T-helper 2 cell treated with Interferon-gamma antibody and Interleukin-4, amounts not matched to agents 100 ng/mL and 5 ng/mL, for 36 hours (primary cell): ENCODE data around the gene DBH. TPM values are rescaled to one million over a fixed set of nuclear protein-coding genes. Genes with fewer than 3 reads are reported as not detected.

Experiments used
- intact Hi-C: fragments of 100-400 bp; cut with micrococcal nuclease; formaldehyde crosslinking; loops from one replicate; pipeline ENCODE4 v1.15.1; 2023
- total RNA-seq: library from RNA; stranded (reverse); gene quantifications from 2 replicates; pipeline ENCODE4 v1.2.3, GENCODE V29; 2022

DBH gene
- total RNA-seq, 1 donor from 2014 or later: not detected

DNA sequence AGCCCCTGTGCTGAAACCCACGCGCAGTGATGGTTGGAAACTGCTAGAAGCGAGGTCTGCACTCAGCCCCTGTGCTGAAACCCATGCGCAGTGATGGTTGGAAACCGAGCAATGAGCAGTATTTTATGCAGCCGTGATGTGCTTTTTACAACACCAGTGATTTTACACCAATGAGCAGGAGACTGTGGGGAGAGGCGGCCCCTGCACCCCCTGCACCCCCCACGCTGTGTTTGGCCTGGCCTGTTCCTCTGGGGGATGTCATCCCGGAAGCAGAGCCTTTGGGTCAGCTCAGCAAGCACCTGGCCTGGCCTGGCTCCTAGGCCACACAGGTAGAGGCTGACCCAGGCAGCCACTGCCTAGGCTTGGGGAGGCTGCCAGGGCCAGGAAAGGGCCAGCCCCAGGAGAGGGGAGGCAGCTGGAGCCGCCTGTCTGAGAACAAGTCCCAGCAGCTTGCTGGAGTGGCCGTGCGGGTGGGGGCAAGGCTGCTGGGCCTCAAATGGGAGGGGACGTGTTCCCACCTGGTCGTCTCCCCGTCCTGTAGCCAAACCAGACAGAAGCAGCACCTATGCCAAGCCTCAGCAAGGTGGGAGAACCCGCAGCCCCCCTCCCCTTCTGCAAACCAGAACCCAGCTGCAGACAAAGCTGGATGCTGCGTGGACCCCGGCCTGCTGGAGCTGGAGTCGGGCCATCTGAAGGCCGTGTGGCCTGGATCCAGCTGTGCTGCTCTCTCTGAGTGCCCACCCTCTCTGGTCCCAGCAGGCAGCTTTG is 46.8 kb downstream of the DBH start:
- intact Hi-C loops: no loop called here

DNA sequence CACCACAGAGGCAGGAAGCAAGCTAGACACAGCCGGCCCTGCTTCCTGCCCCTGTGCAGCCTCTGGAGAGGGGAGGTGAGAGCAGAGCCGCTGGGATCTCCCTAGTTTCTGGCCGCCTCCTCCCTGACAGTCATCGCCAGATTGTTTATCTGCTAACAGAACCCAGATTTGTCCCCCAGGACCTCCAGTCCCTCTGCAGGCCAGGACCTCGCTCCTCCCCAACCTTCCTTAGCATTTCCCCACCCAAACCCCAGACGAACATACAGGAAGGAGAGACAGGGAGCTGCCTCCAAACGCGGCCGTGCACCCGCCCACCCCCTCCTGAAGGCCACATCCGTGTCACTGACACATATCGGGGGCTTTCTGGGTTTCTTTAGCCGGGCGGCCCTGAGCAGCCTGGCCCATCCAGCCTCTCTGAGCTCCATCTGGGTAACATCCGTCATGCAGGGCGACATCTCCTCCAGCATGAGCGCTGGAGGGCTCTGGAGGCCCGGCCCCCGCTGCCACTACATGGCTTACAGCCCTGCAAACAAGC is 47.5 kb downstream of the DBH start:
- intact Hi-C loops: no loop called here

DNA sequence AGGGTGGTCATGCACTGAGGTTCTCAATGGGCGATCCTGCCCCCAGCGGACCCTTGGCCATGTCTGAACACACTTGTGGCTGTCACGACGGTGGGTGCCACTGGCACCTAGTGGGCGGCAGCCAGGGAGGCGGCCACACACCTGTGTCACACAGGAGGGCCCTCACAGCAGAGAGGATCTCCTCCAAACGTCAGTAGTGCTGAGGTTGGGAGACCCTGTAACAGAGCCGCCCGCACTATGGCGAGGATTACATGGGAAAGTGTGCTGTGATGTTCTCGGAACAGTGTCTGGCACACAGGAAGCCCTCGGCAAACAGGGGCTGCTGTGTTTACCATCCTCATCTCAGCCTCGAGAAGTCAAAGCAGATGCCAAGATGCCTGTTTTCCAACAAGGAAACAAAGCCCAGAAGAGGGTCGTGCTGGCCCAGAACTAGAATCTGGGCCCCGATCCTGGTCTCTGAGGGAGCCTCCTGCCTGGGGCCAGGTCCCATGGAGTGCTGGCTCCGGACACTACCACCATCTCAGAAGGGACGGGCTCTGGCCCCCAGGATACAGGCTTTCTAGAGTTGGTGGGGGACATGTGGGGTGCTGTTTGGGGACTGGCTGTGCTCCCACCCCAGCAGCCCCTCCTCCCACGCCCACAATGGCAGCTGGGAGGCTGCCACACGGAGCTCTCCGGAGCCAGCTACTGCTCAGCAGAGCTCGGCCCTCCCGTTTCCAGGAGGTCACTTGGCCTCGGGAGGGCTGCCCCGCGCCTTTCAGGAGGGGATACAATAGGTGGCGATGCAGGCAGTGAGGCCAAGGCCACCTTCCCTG is 48.2 kb downstream of the DBH start:
- intact Hi-C loops: no loop called here

DNA sequence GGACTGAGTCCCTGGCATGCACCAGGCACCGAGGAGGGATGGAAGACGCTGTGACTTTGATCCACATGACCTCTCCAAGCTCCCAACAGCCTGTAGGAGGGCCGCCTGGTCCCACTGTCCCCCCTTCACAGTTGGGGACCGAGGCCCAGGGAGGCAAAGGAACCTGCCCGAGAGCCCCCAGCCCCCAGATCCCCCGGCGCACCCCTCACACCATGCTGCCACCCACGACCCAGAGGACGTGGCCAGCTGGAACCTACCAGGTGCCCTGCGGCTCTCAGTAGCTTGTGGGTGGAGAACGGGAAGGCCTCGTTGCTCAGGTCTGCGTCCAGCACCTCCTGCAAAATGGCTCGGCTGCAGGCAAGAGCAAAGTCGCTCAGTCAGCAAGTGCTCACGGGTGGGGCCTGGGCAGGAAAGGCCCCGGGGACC is 48.8 kb downstream of the DBH start:
- intact Hi-C loops: no loop called here

DNA sequence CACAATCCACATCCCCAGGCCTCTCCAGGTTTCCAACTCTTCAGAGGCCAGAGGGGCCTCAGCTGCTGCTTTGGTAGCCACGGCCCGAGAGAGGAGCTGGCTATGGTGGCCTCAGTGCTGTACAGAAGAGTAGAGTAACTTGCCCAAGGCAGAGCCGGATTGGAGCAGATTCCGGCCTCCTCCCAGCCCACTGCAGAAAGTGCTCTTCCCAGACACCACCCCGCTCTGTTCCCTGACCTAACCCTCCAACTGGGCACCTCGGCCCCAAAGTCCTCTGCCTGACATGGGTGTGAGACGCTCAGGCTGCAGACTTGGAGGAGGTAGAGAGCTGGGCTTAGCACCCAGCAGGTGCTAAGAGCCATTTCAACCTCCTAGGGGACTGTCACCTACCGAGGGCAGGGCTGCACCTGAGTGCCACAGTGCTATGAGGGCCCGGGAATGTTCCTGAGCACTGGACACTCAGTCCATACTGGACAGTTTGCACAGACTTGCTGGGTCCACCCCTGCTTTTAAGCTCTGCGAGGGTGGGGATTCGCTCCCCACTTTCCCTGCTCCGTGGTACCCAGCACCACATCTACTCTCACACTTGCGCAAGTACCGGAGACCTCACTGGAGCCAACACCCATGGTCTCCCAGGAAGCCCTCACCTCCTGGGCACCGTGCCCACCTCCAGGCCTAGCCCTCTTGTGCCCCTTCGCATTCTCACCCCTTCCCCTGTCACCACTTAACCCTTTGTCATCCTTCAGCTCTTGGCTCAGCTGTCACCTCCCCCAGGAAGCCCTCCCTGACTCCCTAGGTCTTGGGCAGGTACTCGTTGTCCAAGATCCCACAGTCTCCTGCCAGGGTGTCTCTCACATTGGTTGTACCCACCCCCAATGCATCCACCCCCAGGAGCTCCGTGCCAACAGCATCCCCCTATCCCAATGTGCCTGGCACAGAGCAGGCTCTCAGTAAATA is 49.8 kb downstream of the DBH start:
- intact Hi-C loops: no loop called here

DNA sequence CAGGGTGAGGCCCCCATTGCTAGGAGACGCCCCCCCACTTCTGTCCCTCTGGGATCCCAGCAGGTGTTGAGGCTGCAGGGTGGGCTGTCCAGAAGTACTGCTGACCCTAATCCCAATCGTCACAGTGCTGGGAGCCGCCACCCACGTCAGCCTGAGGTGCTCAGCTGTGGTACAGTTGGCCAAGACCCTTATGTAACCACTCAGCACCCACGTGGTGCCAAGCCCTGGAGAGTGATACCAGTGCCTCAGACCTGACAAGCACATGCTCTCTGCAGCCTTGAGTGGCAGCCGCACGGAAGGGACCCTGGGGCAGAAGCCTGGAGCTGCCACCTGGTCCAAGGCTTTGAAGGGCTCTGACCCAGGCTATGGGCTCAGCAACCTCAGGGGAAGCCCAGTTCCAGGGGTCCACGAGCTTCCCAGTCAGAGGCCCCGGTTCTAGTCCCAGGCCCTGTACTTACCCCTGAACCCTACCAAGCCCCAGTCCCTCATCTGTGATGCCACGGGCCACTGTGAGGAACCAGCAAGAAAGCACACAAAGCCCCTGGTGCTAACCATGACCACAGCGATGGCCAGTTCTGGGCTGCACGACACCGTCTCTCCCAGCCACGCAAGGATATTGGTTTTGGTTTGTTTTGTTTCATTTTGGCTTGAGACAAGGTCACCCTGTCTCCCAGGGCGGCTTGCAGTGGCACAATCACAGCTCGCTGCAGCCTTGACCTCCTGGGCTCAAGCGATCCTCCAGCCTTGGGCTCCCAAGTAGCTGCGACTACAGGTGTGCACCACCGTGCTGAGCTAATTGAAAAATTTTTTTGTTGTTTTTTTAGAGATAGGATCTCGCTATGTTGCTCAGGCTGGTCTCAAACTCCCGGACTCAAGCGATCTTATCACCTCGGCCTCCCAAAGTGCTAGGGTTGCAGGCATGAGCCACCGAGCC is 50.7 kb downstream of the DBH start:
- intact Hi-C loops: no loop called here

DNA sequence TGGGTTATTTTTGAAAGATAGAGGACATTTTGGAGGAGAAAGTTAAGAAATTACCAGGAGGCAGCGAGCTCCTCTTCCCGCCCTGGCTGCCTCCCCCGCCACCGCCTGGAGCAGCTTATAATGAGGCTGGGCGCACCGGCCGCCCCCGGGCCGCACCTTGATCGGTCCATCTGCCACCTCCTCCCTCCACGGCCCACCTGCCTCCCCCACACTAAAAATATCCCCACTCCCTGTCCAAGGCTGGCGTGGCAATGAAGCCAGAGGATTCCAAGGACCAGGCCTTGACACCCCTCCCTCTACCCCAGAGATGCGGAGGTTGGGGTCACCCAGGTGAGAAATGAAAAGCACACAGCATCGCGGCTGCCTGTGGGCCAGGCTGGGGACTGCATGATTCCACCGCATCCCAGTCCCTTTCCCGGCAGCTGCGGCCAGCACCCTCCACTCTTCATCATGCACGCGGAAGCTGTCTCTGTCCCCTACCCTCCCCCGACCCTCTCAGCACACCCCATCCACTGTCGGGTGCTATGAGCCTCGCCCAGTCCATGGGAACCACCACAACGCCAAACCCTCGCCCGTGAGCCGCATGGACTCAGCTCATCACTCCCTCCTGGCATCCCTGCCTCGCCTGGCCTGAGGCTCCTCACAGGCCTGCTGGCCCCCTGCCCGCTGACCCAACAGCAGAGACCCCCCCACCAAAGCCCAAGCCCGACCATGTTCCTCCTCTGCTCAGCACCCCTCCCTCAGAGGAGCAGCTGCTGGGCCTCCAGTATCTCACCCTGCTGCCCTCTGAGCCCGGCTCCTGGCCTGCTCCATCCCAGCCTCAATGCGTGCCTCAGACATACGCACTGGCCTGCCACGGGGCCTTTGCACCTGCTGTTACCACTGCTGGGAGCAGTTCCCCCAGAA is 51.9 kb downstream of the DBH start:
- intact Hi-C loops: no loop called here

DNA sequence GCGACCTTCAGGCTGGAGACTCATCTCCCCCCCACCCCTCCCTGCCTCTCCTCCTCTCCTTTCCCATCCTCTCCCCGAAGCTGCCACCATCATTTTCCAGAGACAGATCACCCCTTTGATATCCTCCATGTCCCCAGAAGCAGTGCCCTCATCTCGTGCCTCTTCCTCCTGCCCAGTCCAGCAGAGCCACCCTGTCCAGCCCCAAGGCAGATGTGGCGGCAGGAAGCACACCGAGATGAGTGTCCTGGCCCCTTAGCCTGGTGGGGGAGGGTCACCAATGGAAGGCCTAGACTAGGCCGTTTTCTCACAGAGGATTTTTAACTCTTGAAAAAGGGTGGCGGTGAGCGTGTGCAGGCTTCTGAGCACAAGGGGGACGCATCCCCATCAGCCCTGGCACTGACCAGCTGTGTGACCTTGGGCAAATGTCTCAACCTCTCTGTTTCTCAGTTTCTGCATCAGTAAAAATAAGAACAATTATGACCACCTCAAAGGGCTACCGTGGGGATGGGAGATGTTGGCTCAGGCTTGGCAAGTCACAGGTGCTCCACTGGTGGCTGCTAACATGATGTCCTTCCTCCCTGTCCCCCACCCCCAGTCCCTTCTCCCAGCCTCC is 53.1 kb downstream of the DBH start:
- intact Hi-C loops: no loop called here

DNA sequence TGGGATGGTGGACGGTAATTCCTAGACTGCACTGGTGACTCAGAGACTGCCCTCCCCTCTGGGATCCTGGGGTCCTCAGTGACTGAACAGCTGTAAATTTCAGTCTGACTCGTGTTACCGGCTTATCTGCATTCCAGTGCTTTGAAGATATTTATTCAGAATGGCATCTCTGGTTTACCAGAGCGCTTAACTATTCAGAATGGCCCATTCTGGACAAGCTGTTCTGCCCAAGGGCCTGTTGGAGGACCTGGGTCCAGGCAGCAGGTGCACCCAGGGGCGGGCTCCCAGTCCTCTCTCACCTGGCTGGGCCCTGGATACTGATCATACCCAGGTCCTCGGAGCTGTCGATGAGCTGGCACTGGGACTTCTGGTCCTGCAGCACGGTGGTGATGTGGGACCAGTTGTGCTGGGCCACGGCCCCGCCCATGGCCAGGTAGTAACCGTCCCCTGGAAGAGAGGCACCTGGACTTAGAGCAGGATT is 54.0 kb downstream of the DBH start:
- intact Hi-C loops: no loop called here

DNA sequence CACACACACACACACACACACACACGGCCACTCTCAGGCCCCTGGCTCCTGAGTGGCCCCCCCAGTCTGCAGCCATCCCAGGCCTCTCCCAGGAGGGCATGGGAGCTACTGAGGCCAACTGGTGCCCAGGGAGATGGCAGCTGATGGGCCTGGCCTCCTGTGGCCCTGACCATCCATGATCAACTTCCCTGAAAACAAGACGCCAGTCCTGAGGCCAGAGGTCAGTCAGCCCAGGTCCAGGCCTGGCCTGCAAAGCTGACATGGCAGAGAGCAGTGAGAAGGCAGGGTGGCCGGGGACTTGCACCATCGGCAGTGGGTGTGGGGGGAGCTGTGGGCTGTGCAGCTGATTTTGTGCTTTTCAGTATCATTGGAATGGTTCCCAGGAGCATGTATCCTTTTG is 55.0 kb downstream of the DBH start:
- intact Hi-C loops: no loop called here

DNA sequence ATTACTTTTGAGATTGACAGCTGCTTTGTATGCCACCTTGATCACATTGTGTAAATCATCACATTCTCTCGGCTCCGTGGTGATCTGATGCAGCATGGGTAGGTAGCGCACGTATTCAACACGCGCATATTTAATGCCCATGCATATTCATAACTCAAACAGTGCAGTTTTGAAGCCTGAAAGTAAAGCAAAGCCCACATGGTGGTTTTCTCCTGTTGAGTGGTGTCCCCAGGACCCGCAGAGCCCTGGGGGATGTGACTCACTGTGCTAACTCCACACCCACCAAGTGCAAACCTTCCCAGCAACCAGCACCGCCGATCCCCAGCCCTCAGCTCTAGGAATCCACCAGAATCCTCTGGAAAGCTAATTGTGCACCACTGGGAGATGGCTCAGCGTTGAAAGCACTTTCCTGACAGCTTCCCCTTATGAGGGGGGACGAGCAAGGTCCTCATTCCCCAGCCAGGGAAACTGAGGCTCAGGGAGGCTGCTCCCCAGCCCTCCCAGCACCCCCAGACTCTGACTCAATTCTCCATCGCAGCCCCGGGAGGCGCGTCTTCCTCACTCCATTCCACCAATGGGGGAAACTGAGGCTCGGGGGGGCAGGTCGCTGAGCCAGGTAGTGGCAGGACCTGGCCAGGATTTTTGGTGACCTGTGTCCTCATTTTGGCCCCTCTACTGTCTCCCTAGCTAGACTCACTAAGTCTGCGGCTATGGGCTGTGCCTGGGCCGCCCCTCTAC is 55.6 kb downstream of the DBH start:
- intact Hi-C loops: no loop called here

DNA sequence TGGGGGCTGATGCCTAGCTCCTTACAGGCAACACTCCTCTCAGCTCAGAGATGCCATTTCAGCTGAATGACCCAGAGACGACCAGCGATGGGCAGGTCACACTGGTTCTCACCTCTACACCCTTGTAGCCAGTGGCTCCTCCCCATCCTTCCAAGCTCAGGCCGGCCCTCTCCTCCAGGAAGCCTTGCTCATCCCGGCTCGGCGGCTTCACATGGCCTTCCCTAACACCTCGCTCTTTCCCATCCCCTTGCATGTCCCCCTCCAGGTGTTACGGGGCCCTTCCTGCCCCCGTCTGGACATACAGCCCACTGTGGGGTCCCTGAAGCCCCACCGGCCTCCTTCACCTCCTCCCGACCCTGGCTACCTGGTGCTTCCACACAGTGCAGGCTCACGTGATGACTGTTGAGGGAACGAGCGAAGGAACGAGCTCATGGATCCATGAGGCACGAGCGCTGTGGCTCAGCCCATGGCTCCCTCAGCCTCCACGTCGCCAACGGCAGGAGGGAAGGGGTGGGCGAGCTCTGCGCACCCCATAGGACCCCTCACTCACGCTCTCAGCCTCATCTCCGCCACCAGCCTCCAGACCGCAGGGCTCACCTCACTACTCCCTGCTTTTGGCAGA is 56.3 kb downstream of the DBH start:
- intact Hi-C loops: no loop called here

DNA sequence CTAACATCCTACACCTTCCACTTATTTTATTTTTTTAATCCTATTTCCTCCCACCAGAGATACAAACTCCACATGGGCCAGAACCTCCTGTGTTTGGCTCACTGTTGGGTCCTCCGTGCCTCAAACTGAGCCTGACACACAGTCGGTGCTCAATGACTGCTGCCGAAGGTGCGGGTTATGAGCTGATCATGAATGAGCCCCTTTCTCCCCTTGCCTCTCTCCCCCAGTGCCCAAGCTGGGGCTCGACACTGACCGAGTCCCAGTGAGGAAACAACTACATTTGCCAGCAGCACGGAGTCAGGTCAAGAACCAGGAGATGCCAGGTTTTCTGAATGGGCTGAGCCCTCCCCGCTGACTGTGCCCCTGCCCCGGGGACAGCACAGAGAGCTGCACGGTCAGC is 57.0 kb downstream of the DBH start:
- intact Hi-C loops: no loop called here

DNA sequence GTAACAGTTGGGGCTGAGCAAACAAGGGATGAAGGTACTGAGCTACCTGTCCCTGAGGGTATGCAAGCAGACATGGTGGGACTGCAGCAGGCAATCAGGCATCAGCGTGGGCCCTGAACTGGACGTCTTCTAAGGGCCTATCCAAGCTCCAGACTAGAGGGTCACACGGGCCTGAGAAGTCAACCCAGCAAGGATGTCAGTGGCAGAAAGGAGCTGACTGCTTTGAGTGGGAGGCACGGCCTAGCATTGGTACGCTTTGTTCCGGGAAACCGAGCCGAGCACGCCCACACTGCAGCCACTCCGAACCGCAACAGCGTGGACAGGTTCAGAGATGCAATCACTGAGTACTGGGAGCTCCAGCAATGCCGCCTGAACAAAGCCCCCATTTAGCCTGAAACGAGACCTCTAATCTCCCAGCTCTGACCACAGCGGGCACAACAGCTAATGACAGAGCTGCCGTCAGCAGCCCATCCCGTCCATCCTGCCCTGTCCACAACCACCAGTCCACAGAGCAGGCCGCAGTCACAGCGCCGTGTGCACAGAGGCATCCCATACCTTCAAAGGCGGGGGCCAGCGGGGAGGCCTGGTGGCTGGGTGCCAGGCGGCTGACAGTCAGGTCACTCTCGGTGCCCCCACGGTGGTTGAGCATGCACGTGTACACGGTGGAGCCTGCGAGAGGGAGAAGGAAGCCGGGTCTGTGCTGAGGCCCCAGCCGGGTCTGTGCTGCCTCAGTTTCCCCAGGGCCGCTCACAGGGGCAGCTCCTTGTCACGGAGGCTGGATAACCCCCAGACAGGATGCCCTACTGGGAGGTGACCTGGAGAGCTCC is 57.8 kb downstream of the DBH start:
- intact Hi-C loops: no loop called here

DNA sequence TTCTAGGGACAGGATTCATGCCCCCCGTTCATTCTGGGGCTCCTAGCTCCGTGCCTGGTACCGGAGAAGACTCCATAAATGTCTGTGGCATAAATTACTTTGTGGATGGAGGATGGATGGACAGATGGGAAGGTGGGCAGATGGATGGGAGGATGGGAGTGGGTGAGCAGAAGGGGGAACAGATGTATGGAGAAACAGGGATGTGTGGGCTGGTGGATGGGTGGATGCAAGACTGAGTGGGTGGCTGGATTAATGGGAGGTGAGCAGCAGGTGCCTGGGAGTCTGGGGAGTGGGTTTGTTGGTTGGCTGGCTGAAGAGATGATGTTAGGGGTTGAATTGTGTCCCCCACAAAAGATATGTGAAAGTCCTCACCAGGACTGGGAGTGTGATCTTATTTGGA is 58.5 kb downstream of the DBH start:
- intact Hi-C loops: no loop called here

DNA sequence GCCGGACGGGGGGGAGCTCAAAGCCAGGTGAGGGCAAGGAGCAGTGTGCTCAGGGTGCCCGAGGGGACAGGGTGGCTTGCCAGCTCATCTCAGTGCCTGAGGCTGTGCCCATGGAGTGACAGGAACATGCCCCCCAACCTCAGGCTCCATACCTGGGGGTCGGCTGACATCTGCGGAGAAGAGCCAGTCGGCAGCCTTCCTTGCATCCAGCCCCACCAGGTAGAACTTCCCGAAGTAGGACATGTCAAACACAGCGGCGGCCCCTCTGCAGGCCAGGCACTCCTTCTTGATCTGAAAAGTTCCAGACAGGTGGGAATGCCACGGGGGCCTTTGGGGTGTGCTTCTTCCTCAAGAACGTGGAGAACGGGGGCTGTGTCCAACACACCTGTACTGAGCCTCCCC is 59.9 kb downstream of the DBH start:
- intact Hi-C loops: no loop called here

DNA sequence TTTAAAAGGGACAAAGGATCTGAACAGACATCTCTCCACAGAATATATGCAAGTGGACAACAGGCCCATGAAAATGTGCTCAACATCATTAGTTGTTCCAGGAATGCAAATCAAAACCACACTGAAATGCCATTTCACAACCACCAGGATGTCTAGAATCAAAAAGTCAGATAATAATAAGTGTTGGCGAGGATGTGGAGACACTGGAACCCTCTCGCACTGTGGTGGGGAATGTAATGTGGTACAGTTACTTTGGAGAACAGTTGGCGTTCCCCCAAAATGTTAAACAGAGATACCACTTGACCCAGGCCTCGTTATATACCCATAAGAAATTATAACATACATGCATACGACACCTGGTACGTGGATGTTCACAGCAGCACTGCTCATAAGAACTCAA is 63.4 kb downstream of the DBH start:
- intact Hi-C loops: no loop called here
